Measurements from ENCODE around the gene TMTC1.

DNA sequence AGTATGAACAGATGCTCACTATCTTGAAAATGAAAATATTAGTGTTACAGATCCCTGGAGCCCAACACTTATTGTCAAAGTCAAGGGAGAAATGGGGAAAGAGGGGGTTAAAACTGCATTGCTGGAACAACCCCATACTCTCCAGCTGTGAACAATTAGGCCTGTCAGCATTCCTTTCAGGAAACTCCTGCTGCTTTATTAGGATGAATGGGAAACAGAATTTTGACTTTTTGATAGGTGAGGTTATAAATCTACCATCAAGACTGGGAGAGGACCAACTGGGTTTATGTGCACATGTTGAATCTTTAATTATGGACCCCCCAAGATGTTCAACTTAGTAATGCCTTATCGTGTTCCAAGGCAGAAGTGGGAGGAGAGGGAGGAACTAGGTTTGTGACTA, 85.0 kb downstream of the TMTC1 start:
- TF ChIP-seq TEAD4 (IDR thresholded peaks at IDR 0.05): peak; percentile 99
- peak; percentile 67 for TF ChIP-seq MAX (IDR thresholded peaks at IDR 0.05)
